Measurements from ENCODE around the gene NDRG2. TPM values are rescaled to one million over a fixed set of nuclear protein-coding genes. Genes with fewer than 3 reads are reported as not detected.

Gene NDRG2
- total and polyA plus RNA-seq, 8 donors = 25.6 to 158 (median 131) TPM

GRCh38 chr14:20970647-20970982 lies 54.2 kb downstream of the NDRG2 start:
- ATAC-seq (peak; percentile 13), DNase-seq (no peak)
- H3K27ac ChIP-seq = peak overlapping the region in 1 of 2 donors; percentile 68
- TF ChIP-seq CTCF (IDR thresholded peaks at IDR 0.05) = no peak
- intact Hi-C loops (cut with DNase I) = no loop called here
- H3K27me3 ChIP-seq = no peaks in the 10 kb centered on the region
- peak overlapping the region; percentile 44 to 57 for H3K4me3 ChIP-seq
- H3K36me3 ChIP-seq = no peaks in the 10 kb centered on the region
- peaks cover 0 to 15% of the 10 kb centered on the region in 2 donors for H3K4me1 ChIP-seq
- H3K9me3 ChIP-seq = no peaks in the 10 kb centered on the region

- intact Hi-C loops (cut with DNase I) = no loop called here
- H3K9me3 ChIP-seq = no peaks in the 10 kb centered on the region
- DNase-seq (no peak), ATAC-seq (no peak)
- no peaks in the 10 kb centered on the region for H3K36me3 ChIP-seq
- H3K27ac ChIP-seq = no peak overlapping the region
- H3K27me3 ChIP-seq = no peaks in the 10 kb centered on the region
- TF ChIP-seq CTCF (IDR thresholded peaks at IDR 0.05) = no peak
- peaks cover 0 to 15% of the 10 kb centered on the region in 2 donors for H3K4me1 ChIP-seq
- H3K4me3 ChIP-seq = no peak overlapping the region
Measured at GRCh38 chr14:20969336-20969735, 55.5 kb downstream of the NDRG2 start.

Small RNAs within 50 kb of the gene (microRNA-seq; reads per million reads assigned to microRNA genes)
- 0 reads per million in 2 donors for gene MIR6717

Other genes starting within 250 kb of the NDRG2 start
- gene RNASE6, start 243.8 kb downstream of the NDRG2 start, total RNA-seq = 10 to 100 TPM; 14.7 to 20.6 TPM
- gene RNASE6, start 243.8 kb downstream of the NDRG2 start, polyA plus RNA-seq (ENCODE audit: insufficient read length in 6 of 6) = 1 to 10 TPM; 6.4 to 8.0 (median 7.3) TPM
- gene RNASE1, start 222.2 kb downstream of the NDRG2 start, total RNA-seq = 1,000 to 10,000 TPM in 1 of 2 donors, 100 to 1,000 TPM in 1; 518 to 1,326 TPM
- 100 to 1,000 TPM; 293 to 425 (median 369) TPM for gene RNASE1, start 222.2 kb downstream of the NDRG2 start, polyA plus RNA-seq (ENCODE audit: insufficient read length in 6 of 6)
- gene RNASE3, start 133.7 kb downstream of the NDRG2 start, total RNA-seq = 1 to 10 TPM in 1 of 2 donors, not detected in 1; 1.1 TPM
- 1 to 10 TPM in 3 of 6 donors, under 1 TPM in 3; 0.33 to 1.9 (median 0.88) TPM for gene RNASE3, start 133.7 kb downstream of the NDRG2 start, polyA plus RNA-seq (ENCODE audit: insufficient read length in 6 of 6)
- gene RNASE2, start 69.6 kb downstream of the NDRG2 start, total RNA-seq = 10 to 100 TPM in 1 of 2 donors, 1 to 10 TPM in 1; 3.8 to 30.6 TPM
- gene RNASE2, start 69.6 kb downstream of the NDRG2 start, polyA plus RNA-seq (ENCODE audit: insufficient read length in 6 of 6) = 1 to 10 TPM in 4 of 6 donors, under 1 TPM in 2; 0.78 to 3.2 (median 1.8) TPM
- gene METTL17, start 35.1 kb downstream of the NDRG2 start, total RNA-seq = 10 to 100 TPM; 38.6 to 61.3 TPM
- 100 to 1,000 TPM in 5 of 6 donors, 10 to 100 TPM in 1; 91.8 to 137 (median 120) TPM for gene METTL17, start 35.1 kb downstream of the NDRG2 start, polyA plus RNA-seq (ENCODE audit: insufficient read length in 6 of 6)
- gene SLC39A2, start 25.8 kb downstream of the NDRG2 start, total RNA-seq = under 1 TPM in 1 of 2 donors, not detected in 1; 0.35 TPM
- under 1 TPM in 5 of 6 donors, not detected in 1; 0.10 to 0.50 (median 0.21) TPM for gene SLC39A2, start 25.8 kb downstream of the NDRG2 start, polyA plus RNA-seq (ENCODE audit: insufficient read length in 6 of 6)
- not detected for gene TPPP2, start 5.2 kb upstream of the NDRG2 start, total RNA-seq
- gene TPPP2, start 5.2 kb upstream of the NDRG2 start, polyA plus RNA-seq (ENCODE audit: insufficient read length in 6 of 6) = under 1 TPM in 5 of 6 donors, not detected in 1; 0.20 to 0.50 (median 0.22) TPM
- gene RNASE13, start 9.7 kb upstream of the NDRG2 start, total RNA-seq = not detected
- gene RNASE13, start 9.7 kb upstream of the NDRG2 start, polyA plus RNA-seq (ENCODE audit: insufficient read length in 6 of 6) = under 1 TPM in 1 of 6 donors, not detected in 5; 0.13 TPM
- gene RNASE7, start 17.3 kb upstream of the NDRG2 start, total RNA-seq = not detected
- under 1 TPM in 4 of 6 donors, not detected in 2; 0.14 to 0.24 (median 0.20) TPM for gene RNASE7, start 17.3 kb upstream of the NDRG2 start, polyA plus RNA-seq (ENCODE audit: insufficient read length in 6 of 6)
- not detected for gene RNASE8, start 32.8 kb upstream of the NDRG2 start, total RNA-seq
- under 1 TPM in 2 of 6 donors, not detected in 4; 0.21 to 0.31 TPM for gene RNASE8, start 32.8 kb upstream of the NDRG2 start, polyA plus RNA-seq (ENCODE audit: insufficient read length in 6 of 6)
- 10 to 100 TPM; 34.7 to 41.5 TPM for gene ARHGEF40, start 45.2 kb upstream of the NDRG2 start, total RNA-seq
- gene ARHGEF40, start 45.2 kb upstream of the NDRG2 start, polyA plus RNA-seq (ENCODE audit: insufficient read length in 6 of 6) = 10 to 100 TPM; 71.9 to 97.3 (median 82.5) TPM
- 10 to 100 TPM; 33.7 to 40.8 TPM for gene ZNF219, start 73.6 kb upstream of the NDRG2 start, total RNA-seq
- gene ZNF219, start 73.6 kb upstream of the NDRG2 start, polyA plus RNA-seq (ENCODE audit: insufficient read length in 6 of 6) = 10 to 100 TPM; 30.5 to 45.4 (median 35.7) TPM
- gene TMEM253, start 76.0 kb upstream of the NDRG2 start, total RNA-seq = under 1 TPM; 0.58 to 0.85 TPM
- 1 to 10 TPM in 2 of 6 donors, under 1 TPM in 4; 0.61 to 1.5 (median 0.86) TPM for gene TMEM253, start 76.0 kb upstream of the NDRG2 start, polyA plus RNA-seq (ENCODE audit: insufficient read length in 6 of 6)
- not detected for gene OR5AU1, start 131.0 kb upstream of the NDRG2 start, total RNA-seq
- under 1 TPM; 0.04 to 0.49 (median 0.07) TPM for gene OR5AU1, start 131.0 kb upstream of the NDRG2 start, polyA plus RNA-seq (ENCODE audit: insufficient read length in 6 of 6)
- gene HNRNPC, start 244.4 kb upstream of the NDRG2 start, total RNA-seq = 100 to 1,000 TPM; 377 to 427 TPM
- 100 to 1,000 TPM; 700 to 903 (median 829) TPM for gene HNRNPC, start 244.4 kb upstream of the NDRG2 start, polyA plus RNA-seq (ENCODE audit: insufficient read length in 6 of 6)